ENCODE measurements around the gene CHMP1B. TPM values are rescaled to one million over a fixed set of nuclear protein-coding genes. Genes with fewer than 3 reads are reported as not detected.

CHMP1B gene
- polyA plus RNA-seq, 1 experiment = 21.2 TPM

- CTCF ChIA-PET = interaction anchor here (2.2 kb wide), 1 partner anchor 132 kb away, joined by 7 read pairs; no protein-coding TSS in a partner anchor
Observed at GRCh38 chr18:11865071-11865470, 13.9 kb downstream of the CHMP1B start.

GRCh38 chr18:11866329-11866728 lies 15.1 kb downstream of the CHMP1B start:
- no peaks in the 10 kb centered on the region for H3K27me3 ChIP-seq (ENCODE audit: control insufficient read depth, insufficient read depth, low read length)
- H3K4me3 ChIP-seq (ENCODE audit: low read depth, low read length) = no peak overlapping the region
- CTCF ChIA-PET = no interaction called here
- TF ChIP-seq CTCF (IDR thresholded peaks at IDR 0.05; ENCODE audit: insufficient read depth, low read depth, low read length) = no peak
- POLR2A ChIA-PET = no interaction called here
- no peaks in the 10 kb centered on the region for H3K36me3 ChIP-seq (ENCODE audit: control insufficient read depth, insufficient read depth, low read length)
- DNase-seq (ENCODE audit: low read depth) = no peak

More at GRCh38 chr18:11865071-11865470, 13.9 kb downstream of the CHMP1B start:
- Histone ChIP-seq H3K36me3 (ENCODE audit: control insufficient read depth, insufficient read depth, low read length) (no peaks in the 10 kb centered on the region), H3K4me3 (ENCODE audit: low read depth, low read length) (no peak overlapping the region), H3K27me3 (ENCODE audit: control insufficient read depth, insufficient read depth, low read length) (no peaks in the 10 kb centered on the region)
- no peak for TF ChIP-seq CTCF (IDR thresholded peaks at IDR 0.05; ENCODE audit: insufficient read depth, low read depth, low read length)
- DNase-seq (ENCODE audit: low read depth) = no peak
- POLR2A ChIA-PET = no interaction called here

GRCh38 chr18:11866764-11867163 lies 15.6 kb downstream of the CHMP1B start:
- ChIA-PET POLR2A (no interaction called here), CTCF (no interaction called here)
- no peaks in the 10 kb centered on the region for H3K27me3 ChIP-seq (ENCODE audit: control insufficient read depth, insufficient read depth, low read length)
- no peak for DNase-seq (ENCODE audit: low read depth)
- no peak overlapping the region for H3K4me3 ChIP-seq (ENCODE audit: low read depth, low read length)
- TF ChIP-seq CTCF (IDR thresholded peaks at IDR 0.05; ENCODE audit: insufficient read depth, low read depth, low read length) = no peak
- H3K36me3 ChIP-seq (ENCODE audit: control insufficient read depth, insufficient read depth, low read length) = no peaks in the 10 kb centered on the region

GRCh38 chr18:11868230-11868629 lies 17.0 kb downstream of the CHMP1B start:
- H3K27me3 ChIP-seq (ENCODE audit: control insufficient read depth, insufficient read depth, low read length) = no peaks in the 10 kb centered on the region
- no peak for DNase-seq (ENCODE audit: low read depth)
- ChIA-PET CTCF (interaction anchor here (0.9 kb wide), 1 partner anchor 135 kb away, joined by 3 read pairs; no protein-coding TSS in a partner anchor), POLR2A (no interaction called here)
- no peak overlapping the region for H3K4me3 ChIP-seq (ENCODE audit: low read depth, low read length)
- TF ChIP-seq CTCF (IDR thresholded peaks at IDR 0.05; ENCODE audit: insufficient read depth, low read depth, low read length) = no peak
- H3K36me3 ChIP-seq (ENCODE audit: control insufficient read depth, insufficient read depth, low read length) = no peaks in the 10 kb centered on the region

- CTCF ChIA-PET = interaction anchor here (0.8 to 4.1 kb wide), 4 partner anchors 23 to 154 kb away, joined by 3 to 12 read pairs (median 3); no protein-coding TSS in a partner anchor
- POLR2A ChIA-PET = no interaction called here
- TF ChIP-seq CTCF (IDR thresholded peaks at IDR 0.05; ENCODE audit: insufficient read depth, low read depth, low read length) = no peak
- H3K27me3 ChIP-seq (ENCODE audit: control insufficient read depth, insufficient read depth, low read length) = no peaks in the 10 kb centered on the region
- H3K4me3 ChIP-seq (ENCODE audit: low read depth, low read length) = no peak overlapping the region
- H3K36me3 ChIP-seq (ENCODE audit: control insufficient read depth, insufficient read depth, low read length) = no peaks in the 10 kb centered on the region
- DNase-seq (ENCODE audit: low read depth) = no peak
Observed at GRCh38 chr18:11871501-11871900, 20.3 kb downstream of the CHMP1B start.

All from BJ (cell line).